GM20431 (cell line): ENCODE measurements around the gene SYT1.
"Not testable (repeated sequence)": the region's sequence is repeated elsewhere in the genome, so short reads cannot be mapped to it uniquely, and the experiment has no call there.

Experiments used
- in situ Hi-C: fragments of 300-500 bp; cut with MseI, MboI; formaldehyde crosslinking; loops from one replicate; pipeline ENCODE4 v1.15.0; 2020; ENCODE audit warnings: low sequenced_read_pairs; ENCODE audit not compliant: unreplicated experiment

Gene SYT1

GRCh38 chr12:78964521-78964920, 99.9 kb downstream of the SYT1 start:
- in situ Hi-C loops: no loop called here

- in situ Hi-C loops: no loop called here
Measured at GRCh38 chr12:78966062-78966461, 101.5 kb downstream of the SYT1 start.

GRCh38 chr12:78966926-78967325, 102.4 kb downstream of the SYT1 start:
- in situ Hi-C loops: no loop called here

- in situ Hi-C loops: no loop called here
Measured at GRCh38 chr12:78968226-78968625, 103.7 kb downstream of the SYT1 start.

- in situ Hi-C loops: no loop called here
Measured at GRCh38 chr12:78970041-78970440, 105.5 kb downstream of the SYT1 start.

GRCh38 chr12:78977304-78977867, 112.8 kb downstream of the SYT1 start:
- in situ Hi-C loops: no loop called here

- in situ Hi-C loops: no loop called here
Measured at GRCh38 chr12:78994168-78994791, 129.7 kb downstream of the SYT1 start.

GRCh38 chr12:79000501-79000900, 135.9 kb downstream of the SYT1 start:
- in situ Hi-C loops: no loop called here

- in situ Hi-C loops: no loop called here
Measured at GRCh38 chr12:79001404-79001803, 136.8 kb downstream of the SYT1 start.

- in situ Hi-C loops: no loop called here
Measured at GRCh38 chr12:79006306-79006705, 141.7 kb downstream of the SYT1 start.

GRCh38 chr12:79008591-79008990, 144.0 kb downstream of the SYT1 start:
- in situ Hi-C loops: no loop called here

- in situ Hi-C loops: no loop called here
Measured at GRCh38 chr12:79012636-79013035, 148.1 kb downstream of the SYT1 start.

GRCh38 chr12:79016181-79016580, 151.6 kb downstream of the SYT1 start:
- in situ Hi-C loops: no loop called here

GRCh38 chr12:79019672-79020071, 155.1 kb downstream of the SYT1 start:
- in situ Hi-C loops: no loop called here

GRCh38 chr12:79020106-79020505, 155.5 kb downstream of the SYT1 start:
- in situ Hi-C loops: no loop called here

GRCh38 chr12:79021021-79021420, 156.4 kb downstream of the SYT1 start:
- in situ Hi-C loops: no loop called here

- in situ Hi-C loops: no loop called here
Measured at GRCh38 chr12:79023261-79023660, 158.7 kb downstream of the SYT1 start.

GRCh38 chr12:79023784-79024183, 159.2 kb downstream of the SYT1 start:
- in situ Hi-C loops: no loop called here

GRCh38 chr12:79033788-79034187, 169.2 kb downstream of the SYT1 start:
- in situ Hi-C loops: no loop called here

GRCh38 chr12:79044748-79045147, 180.2 kb downstream of the SYT1 start:
- in situ Hi-C loops: not testable (repeated sequence)

GRCh38 chr12:79045149-79045703, 180.7 kb downstream of the SYT1 start:
- in situ Hi-C loops: not testable (repeated sequence)

- in situ Hi-C loops: no loop called here
Measured at GRCh38 chr12:79046021-79046420, 181.4 kb downstream of the SYT1 start.
